Nephron progenitor cell (in vitro differentiated cells): Measurements from ENCODE around the gene EIF4A3.

Experiments
- DNase-seq: peaks from one replicate; pipeline ENCODE4 v3.0.0; 2021
- H3K27ac Mint-ChIP-seq: 2 replicates; pipeline ENCODE4 v1.8.0; 2021; ENCODE audit warnings: mild to moderate bottlenecking, moderate library complexity, mixed read lengths
- H3K27me3 Mint-ChIP-seq: 2 replicates; pipeline ENCODE4 v1.8.0; 2021; ENCODE audit warnings: mild to moderate bottlenecking, low read depth, mixed read lengths; ENCODE audit not compliant: poor library complexity
- H3K36me3 Mint-ChIP-seq: 2 replicates; pipeline ENCODE4 v1.8.0; 2021; ENCODE audit warnings: low read depth, mixed read lengths
- H3K4me1 Mint-ChIP-seq: 2 replicates; pipeline ENCODE4 v1.8.0; 2021; ENCODE audit warnings: mixed read lengths
- H3K4me3 Mint-ChIP-seq: 2 replicates; pipeline ENCODE4 v1.8.0; 2021; ENCODE audit warnings: mild to moderate bottlenecking, moderate library complexity, mixed read lengths
- H3K9me3 Mint-ChIP-seq: 2 replicates; pipeline ENCODE4 v1.8.0; 2021; ENCODE audit warnings: mild to moderate bottlenecking, moderate library complexity, mixed read lengths
- TF ChIP-seq, protein P1 (sequence below): fragments of 200-600 bp; sonication (generic); IDR thresholded peaks from 2 replicates; pipeline ENCODE4 v1.5.0; 2021; ENCODE audit warnings: antibody characterized with exemption

The EIF4A3 gene

DNA sequence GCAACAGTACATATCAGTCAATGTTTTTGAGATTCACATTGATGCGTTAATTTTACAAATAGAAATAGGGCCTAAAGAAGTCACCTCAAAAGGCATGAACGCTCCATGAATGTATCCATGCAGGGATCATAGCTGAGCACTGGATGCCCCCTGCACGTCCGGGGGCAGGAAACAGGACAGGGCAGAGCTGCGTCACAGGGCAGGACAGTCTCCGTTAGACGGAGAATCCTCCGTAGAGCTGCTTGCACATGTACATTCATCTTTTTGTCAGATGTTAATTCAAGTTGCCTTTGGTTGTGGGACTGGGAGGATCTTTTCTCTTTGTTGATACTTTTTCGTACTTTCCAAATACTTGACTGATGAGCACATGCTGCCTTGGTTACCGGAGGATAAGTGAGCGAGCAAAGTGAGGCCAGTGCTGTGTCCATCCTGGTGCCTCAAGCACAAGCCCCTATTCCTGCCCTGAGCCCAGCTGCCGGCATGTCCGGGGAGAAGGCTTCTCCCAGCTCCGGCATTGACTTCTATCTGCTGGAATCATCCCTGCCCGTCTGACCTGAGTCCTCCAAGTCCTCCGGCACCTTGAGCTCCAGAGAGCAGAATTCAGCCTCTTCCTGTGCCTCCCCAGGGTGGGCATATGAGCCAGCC lies 30.5 kb downstream of the EIF4A3 start:
- Mint-ChIP-seq H3K27me3 (no peaks in the 10 kb centered on the region), H3K4me1 (peaks cover 12% of the 10 kb centered on the region), H3K36me3 (peaks cover 31% of the 10 kb centered on the region), H3K4me3 (no peak overlapping the region), H3K27ac (peak overlapping the region; percentile 58), H3K9me3 (peaks cover 26% of the 10 kb centered on the region)
- DNase-seq = no peak
- TF ChIP-seq, protein P1, sequence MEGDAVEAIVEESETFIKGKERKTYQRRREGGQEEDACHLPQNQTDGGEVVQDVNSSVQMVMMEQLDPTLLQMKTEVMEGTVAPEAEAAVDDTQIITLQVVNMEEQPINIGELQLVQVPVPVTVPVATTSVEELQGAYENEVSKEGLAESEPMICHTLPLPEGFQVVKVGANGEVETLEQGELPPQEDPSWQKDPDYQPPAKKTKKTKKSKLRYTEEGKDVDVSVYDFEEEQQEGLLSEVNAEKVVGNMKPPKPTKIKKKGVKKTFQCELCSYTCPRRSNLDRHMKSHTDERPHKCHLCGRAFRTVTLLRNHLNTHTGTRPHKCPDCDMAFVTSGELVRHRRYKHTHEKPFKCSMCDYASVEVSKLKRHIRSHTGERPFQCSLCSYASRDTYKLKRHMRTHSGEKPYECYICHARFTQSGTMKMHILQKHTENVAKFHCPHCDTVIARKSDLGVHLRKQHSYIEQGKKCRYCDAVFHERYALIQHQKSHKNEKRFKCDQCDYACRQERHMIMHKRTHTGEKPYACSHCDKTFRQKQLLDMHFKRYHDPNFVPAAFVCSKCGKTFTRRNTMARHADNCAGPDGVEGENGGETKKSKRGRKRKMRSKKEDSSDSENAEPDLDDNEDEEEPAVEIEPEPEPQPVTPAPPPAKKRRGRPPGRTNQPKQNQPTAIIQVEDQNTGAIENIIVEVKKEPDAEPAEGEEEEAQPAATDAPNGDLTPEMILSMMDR = no peak

- TF ChIP-seq, protein P1 = no peak
- DNase-seq = no peak
- Mint-ChIP-seq H3K4me3 (no peak overlapping the region), H3K36me3 (peaks cover 31% of the 10 kb centered on the region), H3K27ac (no peak overlapping the region), H3K27me3 (no peaks in the 10 kb centered on the region), H3K4me1 (peaks cover 15% of the 10 kb centered on the region), H3K9me3 (peaks cover 26% of the 10 kb centered on the region)
These were observed 31.8 kb downstream of the EIF4A3 start for GRCh38 chr17:80115159-80115558.

DNA sequence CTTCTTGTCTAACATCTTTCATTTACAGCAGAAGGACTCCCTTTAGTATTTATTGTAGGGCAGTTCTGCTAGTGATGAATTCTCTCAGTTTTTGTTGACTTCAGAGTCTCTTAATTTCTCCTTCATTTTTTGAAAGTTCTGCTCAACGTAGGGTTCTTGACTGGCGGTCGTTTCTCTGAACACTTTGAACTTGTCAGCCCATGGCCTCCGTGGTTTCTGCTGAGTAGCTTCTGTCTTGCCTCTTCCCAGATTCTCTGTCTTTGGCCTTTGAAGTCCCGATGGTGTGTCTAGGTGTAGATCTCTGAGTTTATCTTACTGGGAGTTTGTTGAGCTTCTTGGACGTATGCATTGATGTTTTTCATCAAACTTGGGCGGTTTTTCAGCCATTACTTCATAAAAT lies 32.2 kb downstream of the EIF4A3 start:
- H3K27ac Mint-ChIP-seq = no peak overlapping the region
- no peak for DNase-seq
- TF ChIP-seq, protein P1 = no peak
- H3K9me3 Mint-ChIP-seq = peaks cover 26% of the 10 kb centered on the region
- peaks cover 31% of the 10 kb centered on the region for H3K36me3 Mint-ChIP-seq
- no peaks in the 10 kb centered on the region for H3K27me3 Mint-ChIP-seq
- H3K4me1 Mint-ChIP-seq = peaks cover 15% of the 10 kb centered on the region
- H3K4me3 Mint-ChIP-seq = no peak overlapping the region

DNA sequence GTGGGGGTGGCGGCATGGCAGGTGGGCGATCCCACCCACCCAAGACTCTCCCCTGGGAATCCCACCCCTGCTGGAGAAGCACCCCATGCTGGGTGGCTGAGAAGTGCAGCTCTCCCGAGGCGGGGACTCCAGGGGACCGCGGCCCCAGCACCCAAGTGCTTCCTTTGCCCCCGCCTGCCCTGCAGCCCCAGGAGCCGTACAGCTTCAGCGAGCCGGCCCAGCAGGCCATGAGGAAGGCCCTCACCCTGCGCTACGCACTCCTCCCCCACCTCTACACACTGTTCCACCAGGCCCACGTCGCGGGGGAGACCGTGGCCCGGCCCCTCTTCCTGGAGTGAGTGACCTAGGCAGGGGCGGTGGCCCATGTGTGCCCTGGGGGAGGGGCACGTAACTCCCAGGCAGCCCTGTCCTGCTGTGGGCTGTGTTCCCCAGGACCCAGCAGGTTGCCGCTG lies 33.9 kb downstream of the EIF4A3 start:
- H3K9me3 Mint-ChIP-seq = peaks cover 26% of the 10 kb centered on the region
- H3K27ac Mint-ChIP-seq = peak overlapping the region; percentile 29
- TF ChIP-seq, protein P1 = no peak
- peaks cover 31% of the 10 kb centered on the region for H3K36me3 Mint-ChIP-seq
- DNase-seq = no peak
- peaks cover 15% of the 10 kb centered on the region for H3K4me1 Mint-ChIP-seq
- H3K4me3 Mint-ChIP-seq = no peak overlapping the region
- no peaks in the 10 kb centered on the region for H3K27me3 Mint-ChIP-seq

DNA sequence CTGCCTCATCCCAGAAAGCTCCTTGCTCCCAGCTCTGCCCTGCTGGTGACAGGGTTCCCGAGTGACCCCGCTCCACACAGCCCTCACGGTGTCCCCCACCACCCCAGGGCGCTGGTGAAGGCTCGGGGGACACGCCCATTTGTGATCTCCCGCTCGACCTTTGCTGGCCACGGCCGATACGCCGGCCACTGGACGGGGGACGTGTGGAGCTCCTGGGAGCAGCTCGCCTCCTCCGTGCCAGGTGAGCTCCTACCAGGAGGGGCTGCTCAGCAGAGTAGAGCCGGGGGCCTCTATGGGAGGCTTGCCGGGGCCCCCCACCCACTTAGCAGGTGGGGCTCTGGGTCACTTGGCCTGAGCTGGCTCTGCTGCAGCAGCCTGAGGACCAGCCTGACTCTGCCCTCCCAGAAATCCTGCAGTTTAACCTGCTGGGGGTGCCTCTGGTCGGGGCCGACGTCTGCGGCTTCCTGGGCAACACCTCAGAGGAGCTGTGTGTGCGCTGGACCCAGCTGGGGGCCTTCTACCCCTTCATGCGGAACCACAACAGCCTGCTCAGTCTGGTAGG lies 34.4 kb downstream of the EIF4A3 start:
- TF ChIP-seq, protein P1 = no peak
- no peak overlapping the region for H3K4me3 Mint-ChIP-seq
- peaks cover 26% of the 10 kb centered on the region for H3K9me3 Mint-ChIP-seq
- peak overlapping the region; percentile 39 for H3K27ac Mint-ChIP-seq
- DNase-seq = no peak
- H3K36me3 Mint-ChIP-seq = peaks cover 31% of the 10 kb centered on the region
- peaks cover 15% of the 10 kb centered on the region for H3K4me1 Mint-ChIP-seq
- no peaks in the 10 kb centered on the region for H3K27me3 Mint-ChIP-seq
